HG03575 (cell line): ENCODE measurements around the gene CPT1A.

Experiments
- ATAC-seq: cut with Tn5 transposase; IDR thresholded peaks from one replicate; pipeline ENCODE4 v1.9.1; 2021; ENCODE audit not compliant: unreplicated experiment, insufficient number of reproducible peaks, low FRiP score; ENCODE audit errors: extremely low read depth

The CPT1A gene

GRCh38 chr11:68812526-68812925, 29.2 kb downstream of the CPT1A start:
- no peak for ATAC-seq

GRCh38 chr11:68810164-68810563, 31.6 kb downstream of the CPT1A start:
- ATAC-seq = no peak

DNA sequence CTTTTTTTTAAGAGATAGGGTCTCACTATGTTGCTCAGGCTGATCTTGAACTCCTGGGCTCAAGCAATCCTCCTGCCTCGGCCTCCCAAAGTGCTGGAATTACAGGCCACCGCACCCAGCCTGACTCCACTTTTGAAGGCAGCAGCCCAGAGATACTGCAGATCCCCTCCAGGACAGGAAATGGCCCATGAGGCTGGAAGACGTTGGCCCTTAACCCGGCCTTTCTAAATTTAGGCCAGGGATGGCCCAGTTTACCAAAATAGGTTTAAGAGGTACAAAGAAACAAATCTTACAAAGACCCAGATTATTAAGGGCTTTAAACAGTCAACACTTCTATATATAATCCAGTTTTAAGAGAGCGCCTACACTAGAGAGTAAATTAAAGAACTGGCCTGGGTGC, 32.2 kb downstream of the CPT1A start:
- no peak for ATAC-seq

GRCh38 chr11:68808787-68809186, 32.9 kb downstream of the CPT1A start:
- ATAC-seq = no peak

GRCh38 chr11:68806931-68807844, 34.5 kb downstream of the CPT1A start:
- ATAC-seq = no peak

- ATAC-seq = no peak
These were observed 36.9 kb downstream of the CPT1A start for GRCh38 chr11:68804786-68805185.

GRCh38 chr11:68803766-68804165, 38.0 kb downstream of the CPT1A start:
- ATAC-seq = no peak

DNA sequence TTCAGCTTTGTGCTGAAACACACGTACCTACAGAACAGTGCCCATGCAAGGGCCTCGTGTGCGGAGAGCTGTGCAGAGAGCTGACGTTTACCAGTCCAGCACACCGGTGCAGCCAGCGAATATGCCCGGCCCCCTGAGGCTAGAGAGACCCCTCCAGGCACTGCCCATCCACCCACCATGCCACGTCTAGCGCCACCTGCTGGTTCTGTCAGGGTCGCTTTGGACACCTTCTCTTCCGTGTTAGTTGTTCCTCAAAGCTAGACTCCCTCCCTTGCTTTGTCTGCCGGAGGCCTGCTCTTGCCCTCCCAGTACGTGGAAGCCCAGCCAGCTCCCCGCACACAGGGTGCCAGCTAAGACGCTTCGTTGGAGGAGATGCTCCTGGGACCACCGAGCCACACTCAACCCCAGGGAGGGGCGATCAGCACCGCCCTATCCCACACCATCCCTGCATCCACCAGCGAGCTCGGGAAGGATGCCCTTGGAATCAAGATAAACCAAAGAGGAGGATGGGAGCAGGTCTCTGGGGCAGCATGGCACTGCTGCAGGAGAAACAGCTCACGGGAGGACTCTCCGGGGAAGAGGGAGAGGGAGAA, 43.4 kb downstream of the CPT1A start:
- no peak for ATAC-seq

GRCh38 chr11:68796801-68797200, 44.9 kb downstream of the CPT1A start:
- no peak for ATAC-seq

GRCh38 chr11:68792400-68792966, 49.2 kb downstream of the CPT1A start:
- no peak for ATAC-seq

- no peak for ATAC-seq
These were observed 57.1 kb downstream of the CPT1A start for GRCh38 chr11:68784653-68785052.

DNA sequence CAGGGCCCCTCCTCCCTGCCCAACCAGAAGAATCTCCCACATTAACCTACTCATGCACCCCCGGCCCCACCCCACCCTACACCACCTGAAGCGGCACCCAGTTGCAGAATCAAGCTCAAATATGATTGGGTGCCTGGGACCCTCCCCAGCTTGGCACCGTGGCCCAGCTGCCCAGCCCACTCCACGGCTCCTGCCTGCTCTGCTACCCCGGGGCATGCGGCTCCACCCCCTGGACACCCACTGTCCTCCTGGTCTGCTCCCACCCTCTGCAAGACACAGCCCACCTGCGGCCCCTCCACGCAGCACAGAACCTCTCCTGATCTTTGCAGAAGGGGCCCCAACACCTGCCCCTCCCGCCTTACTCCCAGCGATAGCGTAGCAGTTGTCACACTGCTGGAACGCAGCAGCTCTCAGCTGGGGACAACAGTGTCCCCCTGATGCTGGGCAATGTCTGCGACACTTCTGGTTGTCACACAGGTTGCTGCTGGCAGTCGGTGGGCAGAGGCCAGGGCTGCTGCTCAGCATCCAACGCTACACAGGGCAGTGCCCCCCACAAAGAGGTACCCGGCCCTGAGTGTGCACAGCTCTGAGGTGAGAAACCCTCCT, 58.4 kb downstream of the CPT1A start:
- no peak for ATAC-seq

DNA sequence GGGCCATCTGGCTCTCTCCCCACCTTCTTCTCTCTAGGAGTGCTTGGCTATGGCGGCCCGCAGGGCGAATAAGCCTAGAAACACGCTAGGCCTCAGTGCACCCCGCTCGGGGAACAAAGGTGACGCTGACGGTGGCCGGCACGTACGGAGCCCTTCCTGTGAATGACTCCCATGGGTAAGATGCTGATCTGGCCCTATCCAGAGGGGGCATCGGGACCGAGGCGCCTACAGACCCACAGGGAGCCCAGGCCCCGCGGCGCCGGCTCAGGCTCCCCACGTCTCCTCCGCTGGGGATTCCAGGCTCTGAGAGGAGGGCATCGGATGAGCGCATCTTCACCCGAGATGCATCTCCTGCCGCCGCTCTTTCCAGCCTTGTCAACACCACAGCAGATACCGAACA, 59.0 kb downstream of the CPT1A start:
- no peak for ATAC-seq

- ATAC-seq = no peak
These were observed 60.9 kb downstream of the CPT1A start for GRCh38 chr11:68780829-68781228.

DNA sequence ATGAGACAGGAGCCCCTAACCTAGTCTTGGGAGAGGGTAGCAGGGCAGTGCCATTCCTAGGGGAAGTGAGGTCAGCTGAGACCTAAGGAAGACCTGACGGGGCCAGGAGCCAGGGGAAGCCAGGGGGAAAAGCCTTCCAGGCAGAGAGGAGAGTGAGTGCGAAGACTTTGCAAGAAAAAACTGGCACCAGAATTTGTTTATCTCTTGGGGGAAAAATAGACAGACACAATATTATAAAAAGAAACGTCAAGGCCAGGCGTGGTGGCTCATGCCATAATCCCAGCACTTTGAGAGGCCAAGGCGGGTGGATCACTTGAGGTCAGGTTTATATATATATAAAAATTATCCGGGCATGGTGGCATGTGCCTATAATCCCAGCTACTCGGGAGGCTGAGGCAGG, 63.5 kb downstream of the CPT1A start:
- ATAC-seq = no peak

- no peak for ATAC-seq
These were observed 65.1 kb downstream of the CPT1A start for GRCh38 chr11:68776442-68777235.

GRCh38 chr11:68775951-68776388, 65.7 kb downstream of the CPT1A start:
- no peak for ATAC-seq

- no peak for ATAC-seq
These were observed 67.5 kb downstream of the CPT1A start for GRCh38 chr11:68774194-68774585.
